Endothelial cell of umbilical vein (primary cell): ENCODE measurements around the gene GLYAT. TPM values are rescaled to one million over a fixed set of nuclear protein-coding genes. Genes with fewer than 3 reads are reported as not detected.

Experiments
- BruUV-seq: library from RNA; stranded (reverse); fragments of 400-500 nt; replicated peaks from 2 replicates; lab custom pipeline; 2021; lab: Mats Ljungman, UMichigan
- CTCF ChIA-PET: fragments of 300-600, 350-600 bp; sonication (Branson Sonifier 250); formaldehyde crosslinking; loops from one replicate; lab custom pipeline; 2021; ENCODE audit warnings: antibody characterized with exemption, inconsistent platforms; lab: Charles Lee
- POLR2A ChIA-PET: fragments of 300-600, 350-600 bp; sonication (Branson Sonifier 250); formaldehyde crosslinking; loops from one replicate; lab custom pipeline; 2021; ENCODE audit warnings: antibody characterized with exemption, inconsistent platforms; lab: Charles Lee
- DNase-seq: peaks from one replicate; pipeline ENCODE4 v3.0.0-alpha.2; 2011; ENCODE audit warnings: low read depth, low spot score
- FAIRE-seq: peaks from 2 replicates; lab custom pipeline; 2011; peaks lifted over from hg19 to GRCh38; lab: Jason Lieb, UNC
- H2AFZ ChIP-seq: 2 replicates; pipeline ENCODE4 v1.6.0; 2012; ENCODE audit warnings: low read depth, low read length, control low read depth, inconsistent platforms
- H3K27ac ChIP-seq: 2 replicates; pipeline ENCODE4 v1.5.1; 2011; ENCODE audit warnings: low read depth, mild to moderate bottlenecking, control low read depth, low read length, moderate library complexity; ENCODE audit not compliant: insufficient read depth
- H3K27me3 ChIP-seq, 2 experiments: 2 replicates each; pipeline versions ENCODE4 v1.6.0 to v1.6.1; 2011; ENCODE audit warnings: low read length in 2 of 2, mixed read lengths in 1 of 2; ENCODE audit not compliant: control insufficient read depth in 2 of 2, insufficient read depth in 2 of 2
- H3K36me3 ChIP-seq, 2 experiments: 2 replicates in 1 of 2; 3 replicates in 1 of 2; pipeline ENCODE4 v1.5.1; 2011; ENCODE audit warnings: low read length in 2 of 2, mild to moderate bottlenecking in 1 of 2, moderate library complexity in 1 of 2; ENCODE audit not compliant: control insufficient read depth in 2 of 2, insufficient read depth in 2 of 2; ENCODE audit errors: extremely low read depth in 1 of 2
- H3K4me1 ChIP-seq: 3 replicates; pipeline ENCODE4 v1.5.1; 2011; ENCODE audit warnings: mild to moderate bottlenecking, low read length; ENCODE audit not compliant: control insufficient read depth, insufficient read depth; ENCODE audit errors: extremely low read depth
- H3K4me2 ChIP-seq: 2 replicates; pipeline ENCODE4 v1.6.1; 2011; ENCODE audit warnings: low read length, control low read depth, mixed read lengths; ENCODE audit not compliant: insufficient read depth
- H3K4me3 ChIP-seq, 3 experiments: fragments of 200-600 bp in 1 of 3; sonication (generic), shearing (Covaris generic) in 1 of 3; replicated peaks in 1 of 3; 2 replicates each; pipeline ENCODE4 v1.5.1; 2011 to 2016; ENCODE audit warnings: control low read depth in 3 of 3, low read length in 3 of 3, mild to moderate bottlenecking in 2 of 3, inconsistent platforms in 1 of 3, low read depth in 1 of 3, moderate library complexity in 1 of 3; ENCODE audit not compliant: insufficient read depth in 1 of 3
- H3K79me2 ChIP-seq: 2 replicates; pipeline ENCODE4 v1.6.0; 2012; ENCODE audit warnings: low read length, inconsistent platforms; ENCODE audit not compliant: control insufficient read depth, insufficient read depth
- H3K9ac ChIP-seq: replicated peaks from 2 replicates; pipeline ENCODE3; 2011; ENCODE audit warnings: low read length, control low read depth; ENCODE audit not compliant: insufficient read depth; ENCODE audit errors: extremely low read depth
- H3K9me1 ChIP-seq: replicated peaks from 3 replicates; pipeline ENCODE4 v1.6.0; 2011; ENCODE audit warnings: mild to moderate bottlenecking, low read length; ENCODE audit not compliant: control insufficient read depth, insufficient read depth; ENCODE audit errors: extremely low read depth
- H3K9me3 ChIP-seq: replicated peaks from 2 replicates; pipeline ENCODE4 v1.5.1; 2012; ENCODE audit warnings: low read length, inconsistent platforms; ENCODE audit not compliant: control insufficient read depth, insufficient read depth
- H4K20me1 ChIP-seq: replicated peaks from 2 replicates; pipeline ENCODE3; 2011; ENCODE audit warnings: mild to moderate bottlenecking, low read length; ENCODE audit not compliant: control insufficient read depth, insufficient read depth; ENCODE audit errors: extremely low read depth
- CTCF ChIP-seq, 2 donors: IDR thresholded peaks; 1 replicate in 1 of 2; 2 replicates in 1 of 2; pipeline ENCODE4 v1.5.1; 2011; ENCODE audit warnings: low read length in 2 of 2, mild to moderate bottlenecking in 2 of 2, moderate library complexity in 2 of 2, control low read depth in 1 of 2, inconsistent platforms in 1 of 2, low read depth in 1 of 2; ENCODE audit not compliant: insufficient read depth in 1 of 2; ENCODE audit errors: extremely low read depth in 1 of 2
- EZH2 ChIP-seq: IDR thresholded peaks from 2 replicates; pipeline ENCODE4 v1.6.1; 2012; ENCODE audit warnings: borderline replicate concordance, low read depth, mild to moderate bottlenecking, moderate library complexity, low read length, inconsistent platforms; ENCODE audit not compliant: severe bottlenecking
- FOS ChIP-seq: IDR thresholded peaks from 2 replicates; pipeline ENCODE4 v1.6.1; 2011; ENCODE audit warnings: mild to moderate bottlenecking, low read length, moderate library complexity, borderline replicate concordance; ENCODE audit not compliant: insufficient read depth
- GATA2 ChIP-seq: IDR thresholded peaks from 2 replicates; pipeline ENCODE4 v1.7.0; 2011; ENCODE audit warnings: low read depth, mild to moderate bottlenecking, moderate library complexity, mixed read lengths, low read length; ENCODE audit not compliant: insufficient read length, insufficient read depth
- JUN ChIP-seq: IDR thresholded peaks from 2 replicates; pipeline ENCODE4 v1.6.1; 2011; ENCODE audit warnings: borderline replicate concordance, low read depth; ENCODE audit not compliant: insufficient read length, insufficient read depth
- MAX ChIP-seq: IDR thresholded peaks from 2 replicates; pipeline ENCODE4 v1.6.1; 2011; ENCODE audit not compliant: insufficient read depth, insufficient read length
- MYC ChIP-seq: IDR thresholded peaks from one replicate; pipeline ENCODE4 v1.6.1; 2011; ENCODE audit warnings: mild to moderate bottlenecking, low read depth, low read length
- POLR2A ChIP-seq: IDR thresholded peaks from 2 replicates; pipeline ENCODE4 v1.6.1; 2012; ENCODE audit warnings: low read depth, mild to moderate bottlenecking, control low read depth, low read length
- POLR2AphosphoS5 ChIP-seq: IDR thresholded peaks from 2 replicates; pipeline ENCODE4 v1.6.1; 2012; ENCODE audit warnings: low read depth, mild to moderate bottlenecking, control low read depth, low read length, moderate library complexity; ENCODE audit not compliant: insufficient read depth
- dilution Hi-C: fragments of 300-500 bp; cut with MboI; formaldehyde crosslinking; loops from one replicate; pipeline ENCODE4 v1.15.0; 2019; ENCODE audit warnings: low sequenced_read_pairs; ENCODE audit not compliant: extremely low pct_ligation_motif_present
- intact Hi-C: fragments of 100-400 bp; cut with micrococcal nuclease; formaldehyde crosslinking; loops from one replicate; pipeline ENCODE4 v1.10.0; 2022
- polyA plus RNA-seq, 4 experiments: library from polyadenylated mRNA; depleted of rRNA in 3 of 4; stranded (reverse) in 3 of 4; unstranded in 1 of 4; fragments of >200 nt; gene quantifications; 2 replicates each; pipeline versions ENCODE4 v1.2.1 to v1.2.3, GENCODE V29; 2011 to 2012; ENCODE audit warnings: missing spikeins in 1 of 4
- total RNA-seq: library from RNA; stranded (reverse); gene quantifications from 2 replicates; pipeline ENCODE4 v1.2.3, GENCODE V29; 2021

GLYAT gene
- total and polyA plus RNA-seq, 2 donors (not counting 3 experiments of a cell fraction or from before 2014, with no cell fraction given), result not detected

GRCh38 chr11:58727415-58727797 is 4.3 kb downstream of the GLYAT start:
- no peaks in the 10 kb centered on the region for H3K36me3 ChIP-seq
- no peak for TF ChIP-seq POLR2A
- TF ChIP-seq MYC, result no peak
- no peak for TF ChIP-seq MAX
- no peak for TF ChIP-seq EZH2
- no peak for TF ChIP-seq GATA2
- TF ChIP-seq JUN, result no peak
- TF ChIP-seq POLR2AphosphoS5, result no peak
- TF ChIP-seq CTCF (IDR thresholded peaks at IDR 0.05; ENCODE audit: extremely low read depth in 1 of 2, insufficient read depth in 1 of 2, low read depth in 1 of 2, low read length in 2 of 2), result no peak
- TF ChIP-seq FOS, result no peak
- H2AFZ ChIP-seq, result no peak overlapping the region
- no peaks in the 10 kb centered on the region for H3K4me1 ChIP-seq
- no peaks in the 10 kb centered on the region for H3K9me1 ChIP-seq
- no peaks in the 10 kb centered on the region for H3K27me3 ChIP-seq
- H3K4me2 ChIP-seq, result no peak overlapping the region
- dilution Hi-C loops (no loop called here), intact Hi-C loops (no loop called here)
- BruUV-seq, result no TSS peak
- H3K27ac ChIP-seq, result no peak overlapping the region
- H3K4me3 ChIP-seq, result no peak overlapping the region
- no peaks in the 10 kb centered on the region for H3K9me3 ChIP-seq
- ChIA-PET POLR2A (no interaction called here), CTCF (no interaction called here)
- FAIRE-seq, result no peak
- no peaks in the 10 kb centered on the region for H4K20me1 ChIP-seq
- no peak overlapping the region for H3K9ac ChIP-seq
- DNase-seq, result no peak
- H3K79me2 ChIP-seq, result no peaks in the 10 kb centered on the region
